Nucleus accumbens (tissue), 56 donors: ENCODE data around the gene NKPD1.

Source experiments
- DNase-seq, 56 donors: peaks; one replicate each; lab custom pipeline; 2025; lab: John Stamatoyannopoulos, UW

The NKPD1 gene

DNA sequence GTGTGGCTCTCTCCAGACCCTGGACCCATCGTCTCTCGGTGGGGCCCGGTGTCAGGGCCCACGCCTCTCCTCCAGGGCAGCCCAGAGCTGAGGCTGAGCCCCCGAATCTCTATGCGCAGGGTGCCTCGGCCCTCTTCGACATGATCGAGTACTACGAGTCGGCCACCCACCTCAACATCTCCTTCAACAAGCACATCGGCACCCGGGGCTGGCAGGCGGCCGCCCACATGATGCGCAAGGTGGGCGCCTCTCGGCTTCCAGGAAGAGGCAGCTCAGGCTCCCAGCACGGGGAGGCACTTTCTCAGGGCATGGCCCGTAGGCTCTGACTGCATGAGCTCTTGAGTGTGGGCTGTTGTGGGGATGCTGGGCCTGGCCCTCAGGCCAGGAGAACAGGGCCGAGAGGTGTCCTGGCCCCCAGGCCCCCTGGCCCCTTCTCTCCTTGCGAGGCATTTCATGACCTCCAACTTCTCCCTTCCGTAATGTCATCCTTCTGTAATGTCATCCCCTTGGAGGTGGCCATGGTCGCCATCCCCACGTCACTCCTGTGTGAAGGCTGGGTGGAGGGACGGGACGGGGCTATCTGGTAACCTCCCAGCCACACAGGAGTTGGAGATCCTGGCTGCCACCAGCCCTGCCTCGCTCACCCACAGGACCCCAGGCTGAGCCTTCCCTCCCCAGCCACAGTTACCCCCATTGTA is 19.4 kb downstream of the NKPD1 start:
- peak in 31 of 56 donors; percentile 5 to 80 (median 35) for DNase-seq

DNA sequence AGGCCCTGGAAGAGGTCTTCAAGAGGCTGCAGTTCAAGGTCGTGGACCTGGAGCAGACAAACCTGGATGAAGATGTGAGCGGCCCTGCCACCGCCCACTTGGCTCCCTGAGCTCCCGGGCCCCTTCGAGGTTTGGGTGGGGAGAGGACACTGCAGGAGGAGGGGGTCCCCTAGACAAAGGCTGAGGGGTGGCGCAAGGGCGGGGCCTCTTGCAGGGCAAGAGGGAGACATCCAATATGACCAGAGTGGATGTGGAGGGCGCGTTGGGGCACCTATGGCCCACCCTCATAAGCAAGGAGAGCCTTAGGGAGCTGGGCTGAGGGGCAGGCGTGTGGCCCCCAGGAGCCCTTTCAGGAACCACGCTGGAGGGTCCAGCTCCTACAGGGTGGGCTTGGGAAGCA is 20.2 kb downstream of the NKPD1 start:
- no peak for DNase-seq

DNA sequence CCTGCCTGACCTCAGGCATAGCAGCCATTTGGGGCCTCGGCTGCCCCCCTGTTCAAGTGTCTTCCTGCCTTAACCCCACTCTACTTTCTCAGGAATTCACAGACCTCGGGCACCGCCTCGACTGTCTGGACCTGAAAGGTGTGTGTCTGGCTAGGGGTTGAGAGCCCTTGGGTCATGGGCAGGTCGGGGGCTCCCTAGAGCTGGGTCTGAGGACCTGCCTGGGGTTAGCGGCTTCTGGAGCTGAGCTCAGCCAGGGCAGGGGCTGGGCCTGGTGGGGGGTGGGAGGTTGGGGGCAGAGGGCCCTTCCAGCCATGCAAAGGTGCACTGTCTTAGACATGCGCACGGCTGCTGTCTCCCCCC is 20.7 kb downstream of the NKPD1 start:
- DNase-seq: no peak

DNA sequence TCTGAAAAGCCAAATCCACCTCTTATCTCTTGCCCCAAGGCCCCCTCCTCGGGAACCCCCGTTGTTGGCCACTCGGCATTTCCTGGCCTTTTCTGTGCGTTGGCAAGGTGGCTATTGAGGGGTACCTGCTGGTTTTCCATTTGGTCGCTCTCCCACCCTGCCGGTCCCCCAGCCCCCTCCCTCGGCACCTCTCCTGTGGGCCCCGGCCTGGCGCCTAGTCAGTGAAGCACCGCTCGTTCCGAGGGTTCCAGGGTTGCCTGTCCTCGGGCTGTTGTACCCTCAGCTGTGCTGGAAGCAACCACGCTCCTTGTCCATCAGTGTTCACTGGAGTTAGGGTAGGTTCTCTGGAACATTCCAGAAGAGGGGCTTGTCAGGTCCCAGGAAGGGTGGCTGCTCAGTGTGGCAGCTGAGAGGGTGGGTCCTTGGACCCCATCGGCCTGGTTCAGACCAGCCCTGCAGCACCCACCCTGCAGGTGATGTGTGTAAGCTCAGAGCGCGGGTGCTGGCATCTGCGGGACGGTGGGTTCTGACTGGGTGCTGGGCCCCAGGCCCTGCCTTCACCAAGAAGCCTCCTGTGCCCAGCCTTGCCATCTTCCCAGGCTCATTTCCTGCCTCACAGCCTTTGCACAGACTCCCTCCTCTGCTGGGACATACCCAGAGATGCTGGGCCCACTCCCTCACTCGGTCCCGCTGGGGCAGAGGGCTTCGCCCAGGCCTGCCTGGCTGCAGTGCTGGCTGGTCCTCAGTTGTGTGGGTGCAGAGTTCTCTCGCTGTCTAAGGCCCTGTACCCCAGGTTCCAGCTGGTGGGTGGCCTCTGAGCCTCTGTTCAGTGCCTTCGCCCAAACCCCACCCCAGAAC is 21.3 kb downstream of the NKPD1 start:
- no peak for DNase-seq

DNA sequence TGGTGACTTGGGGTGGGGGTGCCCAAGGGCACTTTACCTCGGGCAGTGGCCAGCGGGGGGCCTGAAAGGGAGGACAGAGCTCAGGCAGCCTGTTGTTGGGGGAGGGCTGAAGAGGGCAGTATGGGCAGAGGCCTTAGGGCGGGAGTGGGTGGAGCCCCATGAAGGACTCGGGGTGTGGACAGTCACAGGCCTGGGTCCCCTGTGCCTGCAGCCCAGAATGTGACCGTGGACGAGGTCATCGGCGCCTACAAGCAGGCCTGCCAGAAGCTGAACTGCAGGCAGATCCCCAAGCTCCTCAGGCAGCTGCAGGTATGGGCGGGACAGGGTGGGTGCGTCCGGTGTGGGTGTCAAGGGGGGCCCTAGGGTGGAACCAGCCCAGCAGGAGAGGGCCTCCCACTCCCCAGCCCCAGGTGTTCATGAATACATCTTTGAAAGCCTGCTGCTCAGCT is 22.5 kb downstream of the NKPD1 start:
- DNase-seq: peak in 10 of 56 donors; percentile 6 to 52 (median 17)

- DNase-seq: peak in 21 of 56 donors; percentile 3 to 54 (median 18)
These were observed 23.5 kb downstream of the NKPD1 start for GRCh38 chr19:45137179-45137761.

- no peak for DNase-seq
These were observed 24.1 kb downstream of the NKPD1 start for GRCh38 chr19:45136507-45137178.

DNA sequence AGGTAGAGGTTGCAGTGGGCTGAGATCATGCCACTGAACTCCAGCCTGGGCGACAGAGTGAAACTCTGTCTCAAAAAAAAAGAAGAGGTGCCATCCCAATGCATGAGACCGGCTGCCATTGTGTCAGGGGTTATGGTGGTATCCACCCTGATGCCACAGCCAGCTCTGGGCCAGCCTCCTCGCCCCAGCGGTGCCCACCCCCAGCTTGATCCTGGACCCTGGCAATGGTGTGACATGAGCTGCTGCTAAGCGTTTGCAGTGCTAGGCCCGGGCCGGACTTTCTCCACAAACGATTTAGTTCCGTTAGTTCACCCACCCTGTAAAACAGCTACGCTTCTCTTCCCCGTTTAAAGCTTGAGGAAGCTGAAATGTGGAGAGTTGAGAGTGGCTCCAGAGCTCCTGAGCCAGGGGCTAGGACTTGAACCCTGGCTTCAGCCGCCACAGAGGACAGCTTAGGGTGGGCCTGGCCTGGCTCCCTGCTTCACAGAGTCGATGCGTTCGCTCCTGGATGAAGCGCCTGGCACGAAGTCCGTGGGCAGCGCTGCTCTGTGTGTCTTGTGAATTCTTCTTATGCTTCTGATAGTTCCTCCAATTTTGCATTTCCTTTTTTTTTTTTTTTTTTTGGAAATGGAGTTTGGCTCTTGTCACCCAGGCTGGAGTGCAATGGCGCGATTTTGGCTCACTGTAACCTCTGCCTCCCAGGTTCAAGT is 25.5 kb downstream of the NKPD1 start:
- DNase-seq: no peak

DNA sequence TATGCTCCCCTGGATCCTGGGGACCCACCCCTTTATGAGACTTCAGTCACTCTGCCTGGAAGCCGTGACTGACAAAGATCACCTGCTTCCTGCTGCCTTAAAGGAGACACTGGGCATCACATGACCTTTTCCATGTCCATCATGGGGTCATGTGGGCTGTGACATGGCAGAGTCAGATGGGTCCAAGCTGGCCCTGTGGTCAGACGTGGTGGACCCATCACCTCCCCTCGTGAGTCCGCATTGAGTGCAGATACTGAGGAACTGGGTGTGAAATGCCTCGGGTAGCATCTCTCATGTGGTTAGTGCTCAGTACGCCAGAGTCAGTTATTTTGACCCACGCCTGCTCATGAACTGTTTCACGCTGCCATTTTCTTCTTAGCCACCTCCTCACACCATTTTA is 27.1 kb downstream of the NKPD1 start:
- no peak for DNase-seq

DNA sequence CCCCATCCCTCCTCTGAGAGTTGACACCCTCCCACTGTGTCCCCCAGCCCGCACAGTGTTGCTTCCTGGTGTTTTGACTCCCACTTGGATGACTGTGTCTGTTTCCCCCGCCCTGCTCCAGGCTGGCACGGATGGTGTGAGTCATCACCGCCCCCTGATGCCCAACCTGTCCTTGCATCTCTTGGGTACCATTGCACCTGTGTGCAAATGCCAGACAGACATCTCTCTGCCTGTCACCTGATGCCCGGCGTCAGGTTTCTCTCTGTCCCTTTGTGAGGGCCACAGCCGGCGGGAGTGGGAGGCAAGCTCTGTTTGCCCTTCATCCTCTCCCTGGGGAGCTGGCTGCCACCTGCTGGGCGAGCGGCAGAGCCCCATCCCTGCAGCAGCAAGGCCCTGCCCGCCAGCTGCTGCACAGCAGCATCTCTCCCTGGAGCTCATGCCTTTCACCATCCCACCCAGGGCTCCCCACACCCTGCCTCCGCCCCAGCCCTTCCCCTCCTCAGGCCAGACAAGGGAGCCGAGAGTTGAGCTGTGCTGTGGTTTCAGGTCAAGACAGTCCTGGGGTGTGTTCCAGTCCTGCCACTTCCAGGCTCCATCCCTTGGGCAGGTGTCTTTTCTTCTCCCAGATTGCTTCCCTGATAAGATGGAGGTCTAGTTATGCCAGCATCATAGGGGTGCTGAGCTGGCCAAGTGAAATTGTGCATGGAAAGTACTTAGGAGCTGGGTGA is 29.7 kb downstream of the NKPD1 start:
- DNase-seq: peak in 42 of 56 donors; percentile 8 to 87 (median 60)

GRCh38 chr19:45130236-45130635 is 30.5 kb downstream of the NKPD1 start:
- no peak for DNase-seq

DNA sequence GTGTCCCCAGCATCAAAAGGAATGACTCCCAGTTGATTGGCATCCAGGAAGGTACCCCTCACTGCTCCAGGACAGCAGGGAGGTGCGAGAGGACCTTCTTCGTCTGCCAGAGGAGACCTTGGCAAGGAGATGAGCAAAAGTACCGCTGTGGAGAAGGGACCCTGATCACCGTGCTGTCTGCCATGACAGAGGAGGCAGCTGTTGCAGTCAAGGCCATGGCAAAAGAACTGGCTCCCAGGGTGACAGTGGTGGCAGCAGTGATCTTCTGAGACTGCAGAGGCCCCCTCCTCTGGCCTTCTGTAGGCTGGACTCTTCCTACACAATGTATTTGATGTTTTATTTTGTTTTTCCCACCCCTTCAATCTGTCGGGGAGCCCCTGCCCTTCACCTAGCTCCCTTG is 32.0 kb downstream of the NKPD1 start:
- no peak for DNase-seq

DNA sequence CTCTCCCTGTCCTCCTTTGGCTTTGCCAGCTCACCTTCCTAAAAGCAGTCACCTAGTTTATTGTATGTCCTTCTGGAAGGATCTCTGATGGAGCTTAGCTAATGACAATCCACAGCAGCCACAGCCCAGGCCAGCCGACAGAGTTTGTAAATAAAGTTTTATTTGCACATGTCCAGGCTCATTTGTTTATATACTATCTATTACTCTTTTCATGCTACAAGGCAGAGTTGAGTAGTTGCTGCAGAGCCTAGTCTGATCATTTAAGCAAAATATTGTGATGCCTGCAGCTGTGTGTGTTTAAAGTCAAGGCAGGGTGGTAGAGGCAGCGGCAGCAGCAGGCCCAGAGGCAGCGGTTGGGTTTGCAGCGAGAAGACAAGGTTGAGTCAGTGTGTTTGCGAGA is 32.6 kb downstream of the NKPD1 start:
- peak in 1 of 56 donors; percentile 17 for DNase-seq

GRCh38 chr19:45126654-45127053 is 34.1 kb downstream of the NKPD1 start:
- no peak for DNase-seq

GRCh38 chr19:45125975-45126493 is 34.7 kb downstream of the NKPD1 start:
- DNase-seq: peak in 22 of 56 donors; percentile 3 to 58 (median 14)

DNA sequence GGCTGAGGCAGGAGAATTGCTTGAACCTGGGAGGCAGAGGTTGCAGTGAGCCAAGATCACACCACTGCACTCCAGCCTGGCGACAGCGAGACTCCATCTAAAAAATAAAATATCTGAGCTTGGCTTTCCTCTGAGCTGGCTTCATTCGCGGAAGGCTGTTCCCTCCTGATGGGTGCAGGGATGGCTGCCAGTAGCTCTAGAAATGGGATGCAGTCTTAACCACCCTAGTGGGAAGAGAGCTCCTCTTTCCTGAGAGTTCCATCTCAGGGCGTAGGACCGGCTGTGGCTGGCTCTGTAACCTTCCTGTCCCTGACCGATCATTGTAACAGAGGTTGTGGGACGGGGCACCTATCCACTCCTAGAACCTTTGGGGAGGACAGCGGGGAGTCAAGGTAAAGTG is 35.4 kb downstream of the NKPD1 start:
- no peak for DNase-seq

- DNase-seq: no peak
These were observed 36.8 kb downstream of the NKPD1 start for GRCh38 chr19:45124021-45124420.

- no peak for DNase-seq
These were observed 37.3 kb downstream of the NKPD1 start for GRCh38 chr19:45123440-45123850.

- no peak for DNase-seq
These were observed 38.0 kb downstream of the NKPD1 start for GRCh38 chr19:45122832-45123231.
